GM12878 (cell line): Measurements from ENCODE around the gene P4HA3. TPM values are rescaled to one million over a fixed set of nuclear protein-coding genes. Genes with fewer than 3 reads are reported as not detected.

Experiments used
- ATF3 ChIP-seq: IDR thresholded peaks from 2 replicates; pipeline ENCODE4 v1.6.1; 2011; ENCODE audit warnings: low read depth, mild to moderate bottlenecking, low read length, moderate library complexity, borderline replicate concordance; ENCODE audit errors: extremely low read depth
- CREM ChIP-seq: IDR thresholded peaks from 2 replicates; pipeline ENCODE4 v1.6.1; 2014; ENCODE audit warnings: antibody characterized with exemption, low read depth
- CTCF ChIP-seq, 3 experiments: IDR thresholded peaks in 2 of 3; conservative IDR thresholded peaks in 1 of 3; 2 replicates each; pipeline ENCODE4 v1.5.1; 2011; ENCODE audit warnings: low read depth in 3 of 3, low read length in 3 of 3, mild to moderate bottlenecking in 3 of 3, control low read depth in 2 of 3, moderate library complexity in 2 of 3, inconsistent platforms in 1 of 3, mixed read lengths in 1 of 3; ENCODE audit not compliant: control insufficient read depth in 2 of 3, insufficient read depth in 1 of 3; ENCODE audit errors: extremely low read depth in 1 of 3
- CUX1 ChIP-seq: IDR thresholded peaks from 2 replicates; pipeline ENCODE4 v1.6.1; 2012; ENCODE audit warnings: improper control_type of control experiment, low read depth, low read length; ENCODE audit not compliant: insufficient replicate concordance
- HSF1 ChIP-seq: fragments of 150-350 bp; IDR thresholded peaks from 2 replicates; pipeline ENCODE4 v1.6.1; 2014; ENCODE audit warnings: mild to moderate bottlenecking, low read depth, low read length
- NRF1 ChIP-seq: conservative IDR thresholded peaks from 2 replicates; pipeline ENCODE4 v1.6.1; 2011; ENCODE audit warnings: mild to moderate bottlenecking, low read depth, low read length, improper control_type of control experiment
- PBX3 ChIP-seq: IDR thresholded peaks from 2 replicates; pipeline ENCODE4 v1.6.1; 2011; ENCODE audit warnings: mild to moderate bottlenecking, low read depth, low read length, moderate library complexity; ENCODE audit not compliant: insufficient replicate concordance
- POLR2AphosphoS2 ChIP-seq: IDR thresholded peaks from 2 replicates; pipeline ENCODE4 v1.6.1; 2011; ENCODE audit warnings: low read depth, mild to moderate bottlenecking, low read length, improper control_type of control experiment, moderate library complexity
- SMAD5 ChIP-seq: IDR thresholded peaks from 2 replicates; pipeline ENCODE4 v1.6.1; 2016; ENCODE audit warnings: antibody characterized with exemption, low read depth
- SRF ChIP-seq, 2 experiments: IDR thresholded peaks; 2 replicates each; pipeline ENCODE4 v1.6.1; 2011; ENCODE audit warnings: low read depth in 2 of 2, low read length in 2 of 2, mild to moderate bottlenecking in 1 of 2, moderate library complexity in 1 of 2
- ZBED1 ChIP-seq: IDR thresholded peaks from 2 replicates; pipeline ENCODE4 v1.6.1; 2016; ENCODE audit warnings: borderline replicate concordance
- polyA plus RNA-seq, 11 experiments: library from polyadenylated mRNA; depleted of rRNA in 4 of 11; unstranded in 6 of 11; stranded (reverse) in 5 of 11; fragments of >200 nt; fragmentation: Nextera tagmentation in 4 of 11; fragmentation: Illumina TruSeq in 1 of 11; extraction: Ambion mirVana in 4 of 11; extraction: Trizol in 1 of 11; gene quantifications; 1 replicate in 1 of 11; 2 replicates in 10 of 11; pipeline versions ENCODE4 v1.2.1 to v1.2.3, GENCODE V29; 2011 to 2016; ENCODE audit warnings: inconsistent platforms in 2 of 11, missing spikeins in 2 of 11, low read depth in 1 of 11
- total RNA-seq, 4 experiments: library from RNA; depleted of rRNA in 3 of 4; stranded (reverse); fragments of >200 nt in 3 of 4; fragmentation: Illumina TruSeq in 1 of 4; extraction: Trizol in 1 of 4; gene quantifications; 2 replicates each; pipeline versions ENCODE4 v1.2.1 to v1.2.3, GENCODE V29; 2013 to 2021

The P4HA3 gene
- total and polyA plus RNA-seq, 10 of the 15 experiments (the other 5 are each of a cell fraction or from before 2014, with no cell fraction given): 0.08 TPM; not detected in 9

- TF ChIP-seq CUX1 (no peak), ZBED1 (no peak), SRF (IDR thresholded peaks at IDR 0.05; ENCODE audit: low read depth in 2 of 2, low read length in 2 of 2) (no peak), POLR2AphosphoS2 (no peak), NRF1 (no peak), PBX3 (no peak), ATF3 (no peak), HSF1 (no peak), SMAD5 (no peak), CTCF (IDR thresholded peaks at IDR 0.05 in 2 of 3, conservative IDR thresholded peaks at IDR 0.05 in 1 of 3; ENCODE audit: control insufficient read depth in 2 of 3, extremely low read depth in 1 of 3, insufficient read depth in 1 of 3, low read depth in 3 of 3, low read length in 3 of 3) (no peak), CREM (no peak)
- TF ChIP-seq, all 136 proteins: peak for 0
These were observed 30.9 kb downstream of the P4HA3 start (continued) for GRCh38 chr11:74280494-74280893.
